ENCODE measurements around the gene SRGAP1. TPM values are rescaled to one million over a fixed set of nuclear protein-coding genes. Genes with fewer than 3 reads are reported as not detected.

SRGAP1 gene

DNA sequence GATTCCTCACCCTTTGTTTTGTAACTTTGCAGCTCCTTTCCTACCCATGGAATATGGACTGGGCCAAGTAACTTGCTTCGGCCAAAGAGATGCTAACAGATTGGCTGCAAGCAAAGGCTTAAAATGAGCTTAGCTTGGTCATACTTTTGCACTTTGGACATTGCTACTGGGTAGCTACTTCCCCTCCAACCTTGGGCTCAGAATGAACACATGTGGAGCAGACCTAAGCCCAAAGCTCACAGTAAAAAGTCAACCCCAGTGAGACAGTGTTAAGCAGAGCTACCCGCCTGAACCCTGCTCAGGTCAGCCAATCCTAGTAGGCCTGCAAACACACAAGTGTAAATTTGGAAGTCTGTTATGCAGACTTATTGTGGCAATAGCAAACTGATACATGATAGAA, 363.0 kb downstream of the SRGAP1 start:
- no peak overlapping the region for H3K9ac ChIP-seq (ENCODE audit: low read depth, low read length, poor library complexity)
- no peak overlapping the region for H3K4me2 ChIP-seq (ENCODE audit: insufficient read depth, low read length, poor library complexity, severe bottlenecking)
- no peak overlapping the region for H4K8ac ChIP-seq (ENCODE audit: low read depth, low read length)
- no peak overlapping the region for H3K27ac ChIP-seq (replicated peaks; ENCODE audit: low read length)
- H3K14ac ChIP-seq (ENCODE audit: low read length) = no peak overlapping the region
- peaks cover 0 to 6% of the 10 kb centered on the region in 2 donors for H3K36me3 ChIP-seq (replicated peaks in 1 of 2; ENCODE audit: control insufficient read depth in 2 of 2, insufficient read depth in 2 of 2, low read length in 2 of 2)
- no CpG with 5 or more reads among the region's 2 CpGs for WGBS, 2 donors (ENCODE audit: extremely low coverage in 2 of 2, insufficient read length in 2 of 2, insufficient replicate concordance in 1 of 2)
- no peak overlapping the region for H2BK15ac ChIP-seq (ENCODE audit: low read length)
- no peak overlapping the region for H3K4me3 ChIP-seq (ENCODE audit: low read length in 2 of 2)
- H2AK5ac ChIP-seq (ENCODE audit: low read depth, low read length) = no peak overlapping the region
- H3K23ac ChIP-seq (ENCODE audit: low read depth, low read length, poor library complexity) = no peak overlapping the region
- no peak overlapping the region for H3K18ac ChIP-seq (ENCODE audit: low read length)
- H3K79me1 ChIP-seq (ENCODE audit: low read depth, low read length) = no peaks in the 10 kb centered on the region
- no peaks in the 10 kb centered on the region for H3K27me3 ChIP-seq (ENCODE audit: control insufficient read depth in 3 of 3, insufficient read depth in 3 of 3, low read depth in 1 of 3, low read length in 3 of 3)
- H2BK120ac ChIP-seq (ENCODE audit: low read depth, low read length) = no peak overlapping the region
- no peak overlapping the region for H3K4ac ChIP-seq (ENCODE audit: low read length)
- no peak overlapping the region for H2BK12ac ChIP-seq (ENCODE audit: low read length)
- H3K9me3 ChIP-seq (replicated peaks in 1 of 2; ENCODE audit: control insufficient read depth in 2 of 2, insufficient read depth in 1 of 2, low read depth in 1 of 2, low read length in 2 of 2) = peaks cover 0 to 5% of the 10 kb centered on the region in 2 donors
- no peak overlapping the region for H4K91ac ChIP-seq (ENCODE audit: low read depth, low read length, poor library complexity)
- H2AFZ ChIP-seq (ENCODE audit: low read length) = no peak overlapping the region
- H2BK5ac ChIP-seq (ENCODE audit: low read length) = no peak overlapping the region
- H3K4me1 ChIP-seq (ENCODE audit: control insufficient read depth in 2 of 2, insufficient read depth in 1 of 2, low read depth in 1 of 2, low read length in 2 of 2) = no peaks in the 10 kb centered on the region
- DNase-seq (ENCODE audit: low spot score) = no peak

Small RNAs within 50 kb of the gene (small RNA-seq; reads per million reads assigned to genes)
- not detected for gene AC020611.1 (ENCODE audit: insufficient read depth)
- gene RNU6-1009P (ENCODE audit: insufficient read depth) = not detected

Data from neuronal stem cell (in vitro differentiated cells).